ENCODE measurements around the gene DENND4C. TPM values are rescaled to one million over a fixed set of nuclear protein-coding genes. Genes with fewer than 3 reads are reported as not detected.

Gene DENND4C
- total RNA-seq, 1 experiment from 2014 or later: 26.6 TPM

DNA sequence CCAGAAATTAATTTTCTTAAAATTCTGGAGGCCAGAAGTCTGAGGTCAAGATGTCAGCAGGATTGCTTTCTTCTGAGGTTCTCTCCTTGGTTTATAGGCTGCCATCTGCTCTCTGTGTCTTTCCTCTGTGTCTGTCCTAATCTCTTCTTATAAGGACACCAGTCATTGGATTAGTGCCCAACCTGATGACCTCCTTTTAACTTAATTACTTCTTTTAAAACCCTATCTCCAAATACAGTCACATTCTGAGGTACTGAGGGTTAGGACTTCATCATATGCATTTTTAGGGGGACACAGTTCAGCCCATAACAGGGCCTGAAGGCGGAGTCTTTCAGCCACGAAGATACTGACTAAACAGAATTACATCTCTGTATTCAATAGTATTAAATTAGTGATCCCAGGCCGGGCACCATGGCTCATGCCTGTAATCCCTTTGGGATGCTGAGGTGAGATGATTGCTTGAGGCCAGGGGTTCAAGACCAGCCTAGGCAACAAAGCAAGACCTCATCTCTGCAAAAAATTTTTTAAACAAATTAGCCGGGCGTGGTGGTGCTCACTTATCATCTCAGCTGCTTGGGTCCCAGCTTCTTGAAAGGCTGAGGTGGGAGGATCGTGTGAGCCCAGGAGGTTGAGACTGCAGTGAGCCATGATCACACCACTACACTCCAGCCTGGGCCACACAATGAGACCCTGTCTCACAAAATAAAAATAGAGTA lies 155.5 kb downstream of the DENND4C start:
- Histone ChIP-seq H3K23me2 (ENCODE audit: insufficient read length, low read depth, low read length, poor library complexity, severe bottlenecking) (no peaks in the 10 kb centered on the region), H4K8ac (replicated peaks; ENCODE audit: insufficient read length, low read depth, low read length) (no peak overlapping the region), H2BK12ac (ENCODE audit: insufficient read length, low read depth, low read length) (no peak overlapping the region), H4K20me1 (ENCODE audit: control insufficient read depth, insufficient read depth, insufficient read length) (no peaks in the 10 kb centered on the region), H2BK5ac (ENCODE audit: insufficient read length, low read length) (no peak overlapping the region), H3K4ac (ENCODE audit: low read depth, low read length) (no peak overlapping the region), H3K27me3 (ENCODE audit: insufficient read depth, low read length) (no peaks in the 10 kb centered on the region), H3K23ac (ENCODE audit: insufficient read length, low read depth, low read length) (no peak overlapping the region), H3K4me2 (ENCODE audit: insufficient read depth, insufficient read length, low read length) (no peak overlapping the region), H2AFZ (ENCODE audit: low read length) (no peak overlapping the region), H3T11ph (ENCODE audit: low read length) (no peak overlapping the region), H4K5ac (ENCODE audit: insufficient read length, low read depth, low read length) (no peak overlapping the region), H3K9ac (ENCODE audit: extremely low read depth, insufficient read length, low read length) (no peak overlapping the region), H4K91ac (ENCODE audit: insufficient read length, low read depth, low read length) (no peak overlapping the region), H3K14ac (ENCODE audit: insufficient read depth, low read length) (no peak overlapping the region), H2BK20ac (ENCODE audit: low read depth, low read length, poor library complexity, severe bottlenecking) (no peak overlapping the region), H3K9me3 (ENCODE audit: control insufficient read depth, low read depth, low read length) (no peaks in the 10 kb centered on the region), H2BK15ac (ENCODE audit: low read depth, low read length) (no peak overlapping the region), H3K79me1 (ENCODE audit: insufficient read depth, low read depth, low read length, poor library complexity, severe bottlenecking) (no peaks in the 10 kb centered on the region), H2BK120ac (ENCODE audit: low read depth, low read length, poor library complexity, severe bottlenecking) (no peak overlapping the region), H3K18ac (ENCODE audit: insufficient read length, low read depth, low read length) (no peak overlapping the region), H2AK5ac (ENCODE audit: insufficient read length, low read length) (no peak overlapping the region), H3K27ac (ENCODE audit: insufficient read length, low read depth, low read length) (no peak overlapping the region), H3K79me2 (ENCODE audit: insufficient read depth, low read length) (no peaks in the 10 kb centered on the region), H3K4me1 (ENCODE audit: insufficient read depth, low read length) (peaks cover 2% of the 10 kb centered on the region; the same call in 1 of the 2 replicates), H3K56ac (ENCODE audit: insufficient read length, low read depth, low read length) (no peak overlapping the region)
- Mint-ChIP-seq H3K4me3 (no peak overlapping the region), H3K36me3 (ENCODE audit: insufficient read depth in 1 of 3, low read depth in 3 of 3) (no peaks in the 10 kb centered on the region), H3K27me3 (ENCODE audit: low read depth) (no peaks in the 10 kb centered on the region), H3K4me1 (peaks cover 4 to 5% of the 10 kb centered on the region in 2 experiments), H3K27ac (no peak overlapping the region), H3K9me3 (no peaks in the 10 kb centered on the region; a peak in 1 of 5 replicates)
- DNase-seq: no peak
- TF ChIP-seq, protein P1, sequence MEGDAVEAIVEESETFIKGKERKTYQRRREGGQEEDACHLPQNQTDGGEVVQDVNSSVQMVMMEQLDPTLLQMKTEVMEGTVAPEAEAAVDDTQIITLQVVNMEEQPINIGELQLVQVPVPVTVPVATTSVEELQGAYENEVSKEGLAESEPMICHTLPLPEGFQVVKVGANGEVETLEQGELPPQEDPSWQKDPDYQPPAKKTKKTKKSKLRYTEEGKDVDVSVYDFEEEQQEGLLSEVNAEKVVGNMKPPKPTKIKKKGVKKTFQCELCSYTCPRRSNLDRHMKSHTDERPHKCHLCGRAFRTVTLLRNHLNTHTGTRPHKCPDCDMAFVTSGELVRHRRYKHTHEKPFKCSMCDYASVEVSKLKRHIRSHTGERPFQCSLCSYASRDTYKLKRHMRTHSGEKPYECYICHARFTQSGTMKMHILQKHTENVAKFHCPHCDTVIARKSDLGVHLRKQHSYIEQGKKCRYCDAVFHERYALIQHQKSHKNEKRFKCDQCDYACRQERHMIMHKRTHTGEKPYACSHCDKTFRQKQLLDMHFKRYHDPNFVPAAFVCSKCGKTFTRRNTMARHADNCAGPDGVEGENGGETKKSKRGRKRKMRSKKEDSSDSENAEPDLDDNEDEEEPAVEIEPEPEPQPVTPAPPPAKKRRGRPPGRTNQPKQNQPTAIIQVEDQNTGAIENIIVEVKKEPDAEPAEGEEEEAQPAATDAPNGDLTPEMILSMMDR (conservative IDR thresholded peaks at IDR 0.05): no peak
- WGBS (ENCODE audit: extremely low coverage, insufficient read length, low lambda C conversion rate): no CpG with 5 or more reads among the region's 6 CpGs

Measured in H9 (cell line).